Adrenal gland (tissue), 12 donors: Measurements from ENCODE around the gene HSD17B8. TPM values are rescaled to one million over a fixed set of nuclear protein-coding genes. Genes with fewer than 3 reads are reported as not detected.
A peak's percentile ranks its signal among the peaks of the same experiment; 100 is the strongest.

Source experiments
- DNase-seq, 7 donors: peaks; one replicate each; pipeline ENCODE4 v3.0.0-alpha.2; 2019 to 2020
- H3K27ac ChIP-seq, 5 donors: fragments of 200-600 bp; sonication (generic) in 4 of 5; 1 replicate in 3 of 5; 2 replicates in 2 of 5; pipeline versions ENCODE4 v1.5.1 to v1.8.0; 2016 to 2020; ENCODE audit warnings: mild to moderate bottlenecking in 1 of 5
- H3K27me3 ChIP-seq: fragments of 200-600 bp; 2 replicates; pipeline ENCODE4 v1.8.0; 2021
- H3K36me3 ChIP-seq, 2 donors: fragments of 200-600 bp; replicated peaks in 1 of 2; 1 replicate in 1 of 2; 2 replicates in 1 of 2; pipeline versions ENCODE4 v1.5.1 to v1.8.0; 2018 to 2022
- H3K4me1 ChIP-seq, 2 donors: fragments of 200-600 bp; replicated peaks in 1 of 2; 1 replicate in 1 of 2; 2 replicates in 1 of 2; pipeline versions ENCODE4 v1.5.1 to v1.8.0; 2018 to 2021
- H3K4me3 ChIP-seq, 4 donors: fragments of 200-600 bp; sonication (generic) in 3 of 4; one replicate each; pipeline ENCODE4 v1.5.1; 2016 to 2018
- H3K9me3 ChIP-seq, 3 donors: fragments of 200-600 bp; sonication (generic) in 1 of 3; replicated peaks in 1 of 3; 1 replicate in 2 of 3; 2 replicates in 1 of 3; pipeline versions ENCODE4 v1.5.1 to v1.8.0; 2016 to 2021
- CTCF ChIP-seq, 6 experiments: fragments of 450-650 bp in 4 of 6; fragments of 200-600 bp in 2 of 6; sonication (generic) in 1 of 6; IDR thresholded peaks; 1 replicate in 5 of 6; 2 replicates in 1 of 6; pipeline versions ENCODE4 v1.5.1 to v1.8.0; 2016 to 2021; ENCODE audit warnings: antibody characterized with exemption in 6 of 6, mild to moderate bottlenecking in 2 of 6, moderate library complexity in 1 of 6
- POLR2A ChIP-seq, 2 donors: fragments of 450-650 bp; IDR thresholded peaks; one replicate each; pipeline ENCODE4 v1.6.1; 2017; ENCODE audit warnings: antibody characterized with exemption in 2 of 2, mild to moderate bottlenecking in 2 of 2, moderate library complexity in 1 of 2
- WGBS, 4 donors: extraction: QIAGEN DNeasy Blood & Tissue Kit in 2 of 4; methylation state at CpG; one replicate each; pipeline versions ENCODE4 v1.1.5 to v1.1.7; 2013 to 2017; 5-methylcytosine and 5-hydroxymethylcytosine counted together
- intact Hi-C, 2 donors: fragments of 100-400 bp; cut with DNase I; formaldehyde crosslinking; loops; one replicate each; pipeline versions ENCODE4 v1.14.1 to v1.15.0; 2022 to 2023
- polyA plus RNA-seq, 3 donors: library from polyadenylated mRNA; stranded (reverse); fragments of 200-250 nt in 2 of 3; fragments of 350-450 nt in 1 of 3; fragmentation: Illumina TruSeq in 1 of 3; extraction: RNeasy Lipid Tissue Mini Kit (QIAGEN cat#74804) in 1 of 3; gene quantifications; one replicate each; pipeline ENCODE4 v1.2.3, GENCODE V29; 2013 to 2014
- total RNA-seq, 9 donors: library from RNA; depleted of rRNA in 4 of 9; stranded (reverse); fragments of >200 nt in 4 of 9; fragments of 120-200 nt in 1 of 9; fragmentation: NEBNext Ultra II Directional in 1 of 9; extraction: Animal tissue kit (Norgen Biotek cat#: 25700) in 1 of 9; gene quantifications; one replicate each; pipeline versions ENCODE4 v1.1.0 to v1.2.4, GENCODE V29; 2013 to 2023
- donor health status: healthy with polysubstance abuse.
- donor health status: Bipolar disorder and iron deficiency.
- donor health status: DM: yes; HTN: yes; CAD: no.
- donor health status: DM: no; HTN: no; CAD: no.
- donor health status: DM: no; HTN: no; CAD: no.
- donor health status: DM: yes; HTN: yes; CAD: no.

Gene HSD17B8
- total and polyA plus RNA-seq, 12 donors: 13.4 to 96.3 (median 32.7) TPM

DNA sequence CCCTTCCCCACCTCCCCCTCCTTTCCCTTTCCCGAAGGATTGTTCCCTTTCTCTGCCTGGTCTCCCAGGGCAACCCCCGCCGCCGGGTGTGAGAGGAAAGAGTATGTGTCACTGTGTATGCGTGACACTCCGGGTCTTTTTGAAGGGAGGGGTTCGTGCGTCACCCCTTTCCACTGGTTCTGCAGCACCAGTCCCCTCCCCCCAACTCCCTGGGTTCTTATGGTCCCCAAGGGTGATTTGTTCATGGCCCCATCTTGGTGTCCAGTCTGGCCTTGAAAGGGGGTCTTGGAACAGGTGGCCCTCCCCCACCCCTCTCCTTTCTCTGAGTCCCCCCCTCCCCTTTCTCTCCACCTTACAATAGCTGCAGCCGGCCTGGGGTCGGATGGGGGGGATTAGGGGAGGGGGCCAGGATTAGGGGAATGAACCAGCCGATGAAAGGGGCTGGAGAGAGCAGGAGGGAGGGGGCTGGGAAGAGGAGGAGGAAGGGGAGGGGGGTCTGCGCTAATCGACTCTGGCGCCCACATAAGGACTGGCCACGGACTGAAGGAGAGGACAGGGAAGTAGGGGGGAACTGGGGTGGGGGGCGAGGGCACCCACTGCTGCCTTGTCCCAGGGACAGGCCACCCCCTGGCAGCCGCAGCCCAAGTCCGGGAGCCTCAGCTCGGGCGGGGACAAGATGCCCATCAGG, 2.6 kb downstream of the HSD17B8 start:
- Histone ChIP-seq H3K36me3 (peaks cover 0 to 37% of the 10 kb centered on the region in 2 donors), H3K4me1 (peaks cover 22 to 35% of the 10 kb centered on the region in 2 donors), H3K4me3 (peak overlapping the region in 2 of 4 donors; percentile 83 to 99), H3K27me3 (no peaks in the 10 kb centered on the region), H3K27ac (peak overlapping the region in 1 of 5 donors; percentile 95), H3K9me3 (no peaks in the 10 kb centered on the region)
- TF ChIP-seq CTCF (IDR thresholded peaks at IDR 0.05): no peak
- TF ChIP-seq POLR2A (IDR thresholded peaks at IDR 0.05): no peak
- intact Hi-C loops: loop anchor here in 1 of 2 donors (5.0 kb wide), 1 partner anchor 40 kb away; no protein-coding TSS in a partner anchor
- peak in 6 of 7 donors; percentile 53 to 79 (median 66) for DNase-seq
- WGBS, 4 donors: 16 to 17% (median 16%) methylated on average over 17 to 20 of the region's 20 CpGs

DNA sequence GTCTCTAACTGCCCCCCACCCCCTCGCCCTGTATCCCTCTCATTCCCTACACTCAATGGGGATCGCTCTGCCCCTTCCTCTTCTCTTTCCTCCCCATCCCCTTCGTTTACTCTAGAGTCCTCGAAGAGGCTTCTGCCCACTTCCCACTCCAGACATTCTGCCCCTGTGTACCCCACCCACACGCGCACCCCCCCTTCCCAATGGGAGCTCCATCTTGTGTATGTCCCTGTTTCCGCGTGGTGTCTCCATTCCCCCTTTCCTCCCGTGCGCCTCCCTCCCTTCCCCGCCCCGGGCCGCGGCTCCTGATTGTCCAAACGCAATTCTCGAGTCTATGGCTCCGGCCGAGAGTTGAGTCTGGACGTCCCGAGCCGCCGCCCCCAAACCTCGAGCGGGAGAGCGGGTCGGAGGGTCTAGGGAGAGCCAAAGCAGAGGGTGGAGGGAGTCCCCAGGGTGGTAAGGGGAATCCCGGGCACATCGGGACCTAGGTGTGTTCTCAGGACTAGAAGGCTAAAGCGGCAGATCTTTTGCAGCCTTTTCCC, 3.2 kb downstream of the HSD17B8 start:
- Histone ChIP-seq H3K27ac (peak overlapping the region; percentile 1 to 95 (median 92)), H3K9me3 (no peaks in the 10 kb centered on the region), H3K4me1 (peaks cover 19 to 31% of the 10 kb centered on the region in 2 donors), H3K36me3 (peaks cover 0 to 31% of the 10 kb centered on the region in 2 donors), H3K27me3 (no peaks in the 10 kb centered on the region), H3K4me3 (peak overlapping the region; percentile 57 to 99 (median 79))
- DNase-seq: peak; percentile 62 to 80 (median 71)
- intact Hi-C loops: loop anchor here in 1 of 2 donors (5.0 kb wide), 1 partner anchor 40 kb away; no protein-coding TSS in a partner anchor
- TF ChIP-seq CTCF (IDR thresholded peaks at IDR 0.05): no peak
- no peak for TF ChIP-seq POLR2A (IDR thresholded peaks at IDR 0.05)
- 1 to 3% (median 1%) methylated on average over 9 to 29 of the region's 29 CpGs for WGBS, 4 donors

GRCh38 chr6:33208091-33208967, 3.9 kb downstream of the HSD17B8 start, which contains the start of gene RING1:
Gene RING1, plus strand, starts transcription at chr6:33208500. Its CDS starts 323 bp downstream, at chr6:33208823.
- TF ChIP-seq CTCF (IDR thresholded peaks at IDR 0.05) (no peak), POLR2A (IDR thresholded peaks at IDR 0.05) (peak; percentile 89 to 91)
- H3K27me3 ChIP-seq: no peaks in the 10 kb centered on the region
- H3K27ac ChIP-seq: peak within 1 kb of the TSS; percentile 1 to 95 (median 92)
- peaks cover 22 to 36% of the 10 kb centered on the region in 2 donors for H3K4me1 ChIP-seq
- peak; percentile 83 to 91 (median 89) for DNase-seq
- H3K9me3 ChIP-seq: no peaks in the 10 kb centered on the region
- H3K36me3 ChIP-seq: peaks cover 0 to 24% of the 10 kb centered on the region in 2 donors
- WGBS, 4 donors: 0 to 6% (median 1%) methylated on average over 6 to 86 of the region's 86 CpGs
- intact Hi-C loops: loop anchor here in 1 of 2 donors (5.0 kb wide), 1 partner anchor 39 kb away; no protein-coding TSS in a partner anchor
- peak within 1 kb of the TSS; percentile 57 to 99 (median 79) for H3K4me3 ChIP-seq
